ENCODE measurements around the gene AGXT.

Gene AGXT

DNA sequence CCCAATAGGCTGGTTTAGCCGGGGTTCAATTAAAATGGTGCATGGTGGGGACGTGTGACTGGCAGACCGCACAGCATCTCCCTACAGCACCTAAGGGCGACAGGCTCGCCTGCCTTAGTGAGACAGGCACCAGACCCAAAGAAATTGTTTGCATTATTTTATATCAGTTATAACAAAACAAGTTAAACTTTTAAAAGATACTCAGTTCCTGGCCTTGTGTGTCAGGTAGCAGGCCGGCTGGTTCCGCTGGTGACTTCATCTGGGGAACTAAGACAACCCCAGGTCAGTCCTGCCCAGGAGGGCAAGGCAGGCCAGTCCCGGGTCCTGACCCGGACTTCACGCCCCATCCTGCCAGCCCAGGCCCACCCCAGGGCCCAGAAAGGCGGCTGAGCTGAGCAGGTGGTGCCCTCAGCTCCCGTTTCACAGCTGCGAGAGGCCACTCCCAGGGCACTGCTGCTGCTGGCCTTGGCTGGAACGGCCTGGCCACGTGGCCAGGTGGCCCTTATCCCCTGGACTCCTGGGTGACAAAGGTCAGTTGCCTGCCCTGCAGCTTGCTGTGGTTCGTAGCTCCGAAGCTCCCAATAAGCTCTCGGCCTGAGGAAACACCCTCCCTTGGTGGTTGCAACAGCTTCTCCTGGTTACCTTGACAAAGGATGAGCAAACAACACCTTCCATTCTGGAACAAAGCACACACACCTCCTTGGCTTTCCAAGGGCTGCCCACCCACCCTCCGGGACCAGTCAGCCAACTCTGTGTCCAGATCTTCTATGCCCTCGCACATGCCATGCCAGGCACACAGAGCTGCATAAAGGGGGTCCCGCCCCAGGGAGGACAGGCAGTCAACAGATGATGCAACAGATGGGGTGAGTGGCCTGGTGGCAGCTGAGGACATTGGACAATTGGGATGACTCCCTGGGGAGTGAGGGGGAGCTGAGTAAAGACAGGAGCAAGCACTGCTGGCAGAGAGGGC, 11.3 kb upstream of the AGXT start:
- no peak overlapping the region for H3K4me3 ChIP-seq (IDR thresholded peaks at IDR 0.05; ENCODE audit: insufficient read depth, low read depth, low read length)
- H3K4me1 ChIP-seq (ENCODE audit: low read depth, poor library complexity, severe bottlenecking) = no peaks in the 10 kb centered on the region
- H3K36me3 ChIP-seq (ENCODE audit: insufficient read depth) = no peaks in the 10 kb centered on the region
- TF ChIP-seq, protein P1, sequence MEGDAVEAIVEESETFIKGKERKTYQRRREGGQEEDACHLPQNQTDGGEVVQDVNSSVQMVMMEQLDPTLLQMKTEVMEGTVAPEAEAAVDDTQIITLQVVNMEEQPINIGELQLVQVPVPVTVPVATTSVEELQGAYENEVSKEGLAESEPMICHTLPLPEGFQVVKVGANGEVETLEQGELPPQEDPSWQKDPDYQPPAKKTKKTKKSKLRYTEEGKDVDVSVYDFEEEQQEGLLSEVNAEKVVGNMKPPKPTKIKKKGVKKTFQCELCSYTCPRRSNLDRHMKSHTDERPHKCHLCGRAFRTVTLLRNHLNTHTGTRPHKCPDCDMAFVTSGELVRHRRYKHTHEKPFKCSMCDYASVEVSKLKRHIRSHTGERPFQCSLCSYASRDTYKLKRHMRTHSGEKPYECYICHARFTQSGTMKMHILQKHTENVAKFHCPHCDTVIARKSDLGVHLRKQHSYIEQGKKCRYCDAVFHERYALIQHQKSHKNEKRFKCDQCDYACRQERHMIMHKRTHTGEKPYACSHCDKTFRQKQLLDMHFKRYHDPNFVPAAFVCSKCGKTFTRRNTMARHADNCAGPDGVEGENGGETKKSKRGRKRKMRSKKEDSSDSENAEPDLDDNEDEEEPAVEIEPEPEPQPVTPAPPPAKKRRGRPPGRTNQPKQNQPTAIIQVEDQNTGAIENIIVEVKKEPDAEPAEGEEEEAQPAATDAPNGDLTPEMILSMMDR (conservative IDR thresholded peaks at IDR 0.05; ENCODE audit: low read depth, low read length) = no peak
- H3K27ac ChIP-seq = no peak overlapping the region
- H3K4me2 ChIP-seq = no peak overlapping the region
- H3K79me2 ChIP-seq (ENCODE audit: insufficient read depth, low read depth) = no peaks in the 10 kb centered on the region
- H3K9ac ChIP-seq = no peak overlapping the region
- no peak overlapping the region for H2AFZ ChIP-seq (ENCODE audit: low read depth)
- no peaks in the 10 kb centered on the region for H4K20me1 ChIP-seq (ENCODE audit: insufficient read depth)
- peaks cover 30% of the 10 kb centered on the region for H3K27me3 ChIP-seq (ENCODE audit: insufficient read depth, low read depth)

DNA sequence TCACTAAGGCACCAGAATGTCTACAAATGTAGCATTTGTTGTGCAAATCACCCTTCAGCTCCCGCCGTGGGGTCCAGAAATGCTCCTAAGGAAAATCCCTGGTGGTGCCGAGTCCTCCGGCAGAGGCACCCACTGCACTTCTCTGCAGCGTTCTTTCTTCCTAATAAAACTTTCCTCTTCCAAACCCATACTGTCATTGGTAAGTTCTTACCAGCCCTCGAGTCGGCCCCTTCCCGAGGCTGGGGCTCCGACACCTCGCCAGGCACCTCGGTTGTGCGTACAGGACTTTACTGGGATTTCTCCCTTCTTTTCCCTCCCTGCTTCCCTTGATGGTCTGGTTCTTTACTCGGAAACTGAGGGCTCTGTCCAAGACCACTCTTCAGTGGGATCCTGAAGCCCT, 10.3 kb upstream of the AGXT start:
- no peaks in the 10 kb centered on the region for H4K20me1 ChIP-seq (ENCODE audit: insufficient read depth)
- H2AFZ ChIP-seq (ENCODE audit: low read depth) = no peak overlapping the region
- no peak overlapping the region for H3K4me2 ChIP-seq
- TF ChIP-seq, protein P1 (conservative IDR thresholded peaks at IDR 0.05; ENCODE audit: low read depth, low read length) = no peak
- H3K79me2 ChIP-seq (ENCODE audit: insufficient read depth, low read depth) = no peaks in the 10 kb centered on the region
- H3K36me3 ChIP-seq (ENCODE audit: insufficient read depth) = no peaks in the 10 kb centered on the region
- no peaks in the 10 kb centered on the region for H3K4me1 ChIP-seq (ENCODE audit: low read depth, poor library complexity, severe bottlenecking)
- peaks cover 32% of the 10 kb centered on the region for H3K27me3 ChIP-seq (ENCODE audit: insufficient read depth, low read depth)
- H3K4me3 ChIP-seq (IDR thresholded peaks at IDR 0.05; ENCODE audit: insufficient read depth, low read depth, low read length) = no peak overlapping the region
- no peak overlapping the region for H3K27ac ChIP-seq
- H3K9ac ChIP-seq = no peak overlapping the region

DNA sequence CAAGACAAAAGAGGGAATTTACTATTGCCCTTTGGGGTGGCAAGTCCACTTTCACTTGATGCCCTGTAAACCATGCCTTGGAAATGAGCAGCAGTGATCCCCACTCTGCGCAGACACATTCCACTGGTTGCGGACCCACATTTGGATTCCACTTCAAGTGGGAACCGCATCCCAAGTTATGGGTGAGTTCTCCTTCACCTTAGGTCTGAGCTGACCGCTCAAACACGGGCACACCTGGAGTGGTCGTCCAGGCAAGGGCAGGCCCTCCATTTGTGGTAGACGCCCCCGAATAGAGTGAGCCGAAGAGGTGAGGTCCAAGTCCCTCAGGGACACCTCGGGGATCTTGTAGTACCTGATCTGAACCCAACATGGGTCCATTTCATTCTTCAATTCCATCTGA, 9.8 kb upstream of the AGXT start:
- H3K4me1 ChIP-seq (ENCODE audit: low read depth, poor library complexity, severe bottlenecking) = no peaks in the 10 kb centered on the region
- H2AFZ ChIP-seq (ENCODE audit: low read depth) = no peak overlapping the region
- peaks cover 37% of the 10 kb centered on the region for H3K27me3 ChIP-seq (ENCODE audit: insufficient read depth, low read depth)
- H3K27ac ChIP-seq = no peak overlapping the region
- TF ChIP-seq, protein P1 (conservative IDR thresholded peaks at IDR 0.05; ENCODE audit: low read depth, low read length) = no peak
- H3K36me3 ChIP-seq (ENCODE audit: insufficient read depth) = no peaks in the 10 kb centered on the region
- no peak overlapping the region for H3K9ac ChIP-seq
- H3K4me2 ChIP-seq = no peak overlapping the region
- no peaks in the 10 kb centered on the region for H3K79me2 ChIP-seq (ENCODE audit: insufficient read depth, low read depth)
- no peak overlapping the region for H3K4me3 ChIP-seq (IDR thresholded peaks at IDR 0.05; ENCODE audit: insufficient read depth, low read depth, low read length)
- no peaks in the 10 kb centered on the region for H4K20me1 ChIP-seq (ENCODE audit: insufficient read depth)

GRCh38 chr2:240861547-240861946, 7.1 kb upstream of the AGXT start:
- no peak overlapping the region for H3K4me3 ChIP-seq (IDR thresholded peaks at IDR 0.05; ENCODE audit: insufficient read depth, low read depth, low read length)
- no peaks in the 10 kb centered on the region for H3K79me2 ChIP-seq (ENCODE audit: insufficient read depth, low read depth)
- H4K20me1 ChIP-seq (ENCODE audit: insufficient read depth) = no peaks in the 10 kb centered on the region
- TF ChIP-seq, protein P1 (conservative IDR thresholded peaks at IDR 0.05; ENCODE audit: low read depth, low read length) = no peak
- H3K27me3 ChIP-seq (ENCODE audit: insufficient read depth, low read depth) = peaks cover 43% of the 10 kb centered on the region
- H3K36me3 ChIP-seq (ENCODE audit: insufficient read depth) = no peaks in the 10 kb centered on the region
- H3K9ac ChIP-seq = no peak overlapping the region
- no peak overlapping the region for H2AFZ ChIP-seq (ENCODE audit: low read depth)
- no peak overlapping the region for H3K27ac ChIP-seq
- H3K4me2 ChIP-seq = no peak overlapping the region
- H3K4me1 ChIP-seq (ENCODE audit: low read depth, poor library complexity, severe bottlenecking) = no peaks in the 10 kb centered on the region

Measured in KMS-11 (cell line).